ENCODE results near the gene HDAC2.
A peak's percentile ranks its signal among the peaks of the same experiment; 100 is the strongest.
"Not testable (repeated sequence)": the region's sequence is repeated elsewhere in the genome, so short reads cannot be mapped to it uniquely, and the experiment has no call there.

The HDAC2 gene

DNA sequence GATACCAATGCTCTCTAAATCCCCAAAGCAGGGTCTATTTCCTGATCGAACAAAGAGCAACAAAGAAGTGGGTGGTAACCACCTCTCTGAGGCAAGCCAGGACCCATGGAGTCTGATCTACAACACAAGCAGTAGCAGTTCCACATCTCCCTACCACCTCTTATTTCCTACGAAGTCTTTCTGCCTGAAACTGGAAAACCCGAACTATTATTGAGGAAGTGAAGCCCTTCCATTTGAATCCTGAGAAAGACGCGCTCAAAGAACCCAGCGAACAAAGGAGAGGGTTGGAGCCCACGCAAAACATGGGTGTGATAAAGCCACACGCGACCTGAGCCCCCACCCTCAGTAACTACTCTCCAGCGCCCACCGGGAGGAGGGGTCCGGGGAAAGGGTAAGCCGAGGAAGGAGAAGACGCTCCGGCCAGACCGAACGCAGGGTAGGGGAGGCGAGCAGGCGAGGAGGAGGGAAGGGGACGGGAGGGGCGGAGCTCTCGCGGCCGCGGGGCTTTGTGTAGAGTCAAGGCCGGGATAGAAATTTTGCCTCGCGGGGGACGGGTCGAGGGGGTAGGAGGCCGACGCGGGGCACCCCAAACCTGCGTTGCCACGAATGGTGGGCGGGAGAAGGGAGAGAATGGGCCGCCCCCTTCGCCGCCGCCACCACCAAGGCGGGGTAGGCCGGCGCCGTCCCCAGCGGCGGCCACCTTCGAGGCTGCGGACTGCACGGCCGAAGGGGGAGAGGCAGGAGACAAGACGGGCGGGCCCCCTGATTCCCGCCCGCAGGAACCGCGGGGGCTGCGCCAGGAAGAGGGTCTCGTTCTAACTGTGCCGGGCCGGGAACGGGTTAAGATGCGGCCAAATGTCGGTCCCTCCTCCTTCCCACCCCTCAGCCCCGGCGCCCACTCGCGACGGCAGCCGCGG lies 802 bp downstream of the HDAC2 start:
- peak; percentile 27 for DNase-seq

DNA sequence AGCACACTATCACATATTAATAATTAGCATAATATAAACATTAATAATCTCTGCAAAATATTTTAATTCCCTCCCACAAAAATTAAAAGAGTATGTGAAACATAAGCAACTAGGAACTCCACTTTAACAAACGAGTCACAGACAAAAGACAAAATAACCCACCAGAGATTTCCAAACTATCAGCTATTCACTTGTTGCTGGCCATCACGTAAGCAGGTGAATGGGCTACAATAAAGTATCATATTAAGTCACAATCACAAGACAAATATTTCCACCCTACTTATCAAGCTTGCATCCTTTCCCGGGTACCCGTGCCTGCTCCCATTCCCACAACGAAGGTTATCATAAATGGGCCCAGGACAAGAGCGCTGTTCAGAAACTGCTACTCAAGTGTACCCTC lies 2.5 kb downstream of the HDAC2 start:
- no peak for DNase-seq

DNA sequence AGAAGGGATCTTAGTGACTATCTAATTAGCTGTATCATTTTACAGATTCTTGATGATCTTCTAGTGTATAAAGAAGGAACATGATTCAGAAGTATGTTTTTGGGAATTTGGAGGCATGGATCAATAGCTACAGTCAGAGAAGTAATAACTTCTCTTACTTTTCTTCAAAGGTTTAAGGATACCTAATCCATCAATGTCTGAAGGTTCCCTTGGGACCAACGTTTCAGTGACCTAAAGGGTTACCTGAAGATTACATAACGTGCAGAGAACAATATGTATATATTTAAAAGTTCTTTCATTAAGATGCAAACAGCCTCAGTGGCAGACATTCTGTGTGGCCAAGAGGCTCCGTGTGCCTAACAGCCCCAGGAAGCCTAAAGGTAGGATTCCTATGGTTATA lies 3.2 kb downstream of the HDAC2 start:
- no peak for DNase-seq

DNA sequence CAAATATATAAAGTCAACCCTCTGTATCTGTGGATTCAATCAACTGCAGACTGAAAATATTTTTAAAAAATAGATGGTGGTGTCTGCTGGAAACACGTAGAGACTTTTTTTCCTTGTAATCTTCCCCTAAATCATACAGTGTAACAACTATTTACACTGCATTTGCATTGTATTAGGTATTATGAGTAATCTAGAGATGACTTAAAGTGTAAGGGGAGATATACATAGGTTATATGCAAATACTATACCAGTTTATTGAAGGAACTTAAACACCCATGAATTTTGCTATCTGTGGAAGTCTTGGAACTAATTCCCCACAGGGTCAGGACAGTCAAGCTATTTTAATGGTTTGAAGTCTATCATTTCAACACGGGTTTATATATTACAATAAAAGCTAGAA lies 10.2 kb downstream of the HDAC2 start:
- no peak for DNase-seq

DNA sequence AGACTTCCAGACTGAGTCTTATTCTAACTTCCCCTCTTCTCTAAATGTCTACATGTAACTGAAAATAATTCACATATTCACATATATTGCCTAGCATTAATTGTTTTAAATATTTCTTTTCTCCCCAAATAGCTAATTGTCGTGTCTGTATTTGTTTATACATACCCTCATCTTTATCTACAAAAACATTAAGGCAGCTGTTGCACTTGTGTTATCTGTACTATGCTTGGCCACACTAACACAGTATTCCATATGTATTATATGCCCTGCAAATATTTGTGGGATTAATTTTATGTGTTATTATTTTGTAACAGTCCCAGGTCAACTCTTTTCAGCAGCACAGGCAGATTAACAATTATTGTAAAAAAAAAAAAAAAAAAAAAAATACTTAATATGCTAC lies 11.7 kb downstream of the HDAC2 start:
- DNase-seq, result no peak

DNA sequence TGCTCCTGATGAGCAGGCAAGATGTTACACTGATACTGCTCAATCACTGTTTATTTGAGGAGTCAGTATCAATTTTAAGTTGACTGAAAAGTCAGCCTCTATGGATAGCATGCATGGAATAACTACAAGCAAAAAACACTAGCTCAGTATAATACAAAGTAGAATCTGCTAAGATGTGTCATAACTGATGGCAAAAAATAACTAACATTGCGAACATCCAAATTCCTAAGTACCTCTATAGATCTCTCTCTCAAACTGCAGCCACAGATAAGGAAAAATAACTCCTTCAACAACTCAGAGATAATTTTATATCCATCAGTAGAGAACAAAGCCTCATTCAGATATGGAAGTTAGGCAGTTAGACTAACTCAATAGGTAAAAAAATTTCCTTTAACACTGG lies 16.3 kb downstream of the HDAC2 start:
- DNase-seq, result no peak

DNA sequence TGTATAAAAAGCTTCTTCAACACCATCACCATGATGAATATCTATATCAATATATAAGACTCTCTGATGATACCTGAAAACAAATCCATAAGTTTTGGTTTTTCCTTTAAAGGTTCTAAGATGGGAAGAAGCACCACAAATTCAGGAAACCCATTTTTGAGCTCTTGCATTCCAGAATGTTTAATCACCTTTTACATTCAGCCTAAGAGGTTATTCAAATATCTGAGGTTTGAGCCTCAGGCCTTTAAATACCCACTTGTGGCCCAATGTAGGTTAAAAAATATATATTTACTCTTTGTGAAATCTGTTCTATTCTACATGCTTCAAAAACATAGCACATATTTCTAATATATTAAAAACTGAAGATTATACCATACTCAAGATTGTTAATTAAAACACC lies 17.6 kb downstream of the HDAC2 start:
- DNase-seq, result no peak

DNA sequence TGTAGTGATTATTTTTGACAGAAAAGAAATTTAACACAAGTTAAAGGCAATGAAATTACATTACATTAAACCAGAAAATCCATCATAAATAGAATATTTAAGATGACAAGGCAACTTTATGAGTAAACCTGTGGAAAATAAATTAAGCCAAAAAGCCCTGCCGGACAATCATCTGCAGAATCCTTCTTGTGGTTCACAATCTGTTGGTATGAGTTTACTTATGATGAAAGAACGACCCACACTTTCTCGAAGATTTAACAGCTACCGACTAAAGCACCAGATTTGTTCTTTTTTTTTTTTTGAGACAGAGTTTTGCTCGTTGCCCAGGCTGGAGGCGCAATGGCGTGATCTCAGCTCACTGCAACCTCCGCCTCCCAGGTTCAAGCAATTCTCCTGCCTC lies 21.4 kb downstream of the HDAC2 start:
- no peak for DNase-seq

DNA sequence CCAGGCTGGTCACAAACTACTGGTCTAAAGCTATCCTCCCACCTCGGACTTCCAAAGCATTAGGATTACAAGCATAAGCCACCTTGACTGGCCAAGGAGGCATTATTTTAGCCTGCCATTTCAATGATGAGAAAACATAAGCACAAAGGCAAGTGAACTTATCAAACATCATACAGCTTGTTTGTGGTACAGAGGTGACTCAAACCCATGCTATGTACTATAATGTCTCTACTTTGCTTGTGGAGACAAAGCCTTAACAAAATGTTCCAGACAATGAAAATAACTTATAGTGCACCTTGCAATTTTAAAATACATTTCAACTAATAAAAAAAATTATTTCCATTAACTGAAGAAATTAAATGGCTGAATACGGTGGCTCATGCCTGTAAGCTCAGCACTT lies 26.2 kb downstream of the HDAC2 start:
- no peak for DNase-seq

DNA sequence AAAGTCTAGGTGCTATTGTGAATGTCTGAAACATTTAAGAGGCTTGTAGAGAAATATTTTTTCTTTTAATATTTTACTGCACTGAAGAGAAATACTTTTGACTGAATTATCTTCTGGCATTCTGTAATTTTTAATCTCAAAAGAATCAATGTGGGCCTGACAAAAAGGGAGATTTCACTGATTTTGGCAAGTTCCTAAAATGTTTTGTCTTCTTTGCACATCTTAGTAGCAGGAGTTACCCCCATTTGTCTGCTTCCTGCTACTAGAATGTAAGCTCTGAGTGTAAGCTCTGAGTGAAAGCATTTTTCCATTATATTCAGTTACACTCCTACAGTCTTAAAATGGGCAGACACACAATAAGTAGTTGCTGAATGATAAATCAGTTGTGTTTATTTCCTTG lies 31.1 kb downstream of the HDAC2 start:
- DNase-seq, result no peak

DNA sequence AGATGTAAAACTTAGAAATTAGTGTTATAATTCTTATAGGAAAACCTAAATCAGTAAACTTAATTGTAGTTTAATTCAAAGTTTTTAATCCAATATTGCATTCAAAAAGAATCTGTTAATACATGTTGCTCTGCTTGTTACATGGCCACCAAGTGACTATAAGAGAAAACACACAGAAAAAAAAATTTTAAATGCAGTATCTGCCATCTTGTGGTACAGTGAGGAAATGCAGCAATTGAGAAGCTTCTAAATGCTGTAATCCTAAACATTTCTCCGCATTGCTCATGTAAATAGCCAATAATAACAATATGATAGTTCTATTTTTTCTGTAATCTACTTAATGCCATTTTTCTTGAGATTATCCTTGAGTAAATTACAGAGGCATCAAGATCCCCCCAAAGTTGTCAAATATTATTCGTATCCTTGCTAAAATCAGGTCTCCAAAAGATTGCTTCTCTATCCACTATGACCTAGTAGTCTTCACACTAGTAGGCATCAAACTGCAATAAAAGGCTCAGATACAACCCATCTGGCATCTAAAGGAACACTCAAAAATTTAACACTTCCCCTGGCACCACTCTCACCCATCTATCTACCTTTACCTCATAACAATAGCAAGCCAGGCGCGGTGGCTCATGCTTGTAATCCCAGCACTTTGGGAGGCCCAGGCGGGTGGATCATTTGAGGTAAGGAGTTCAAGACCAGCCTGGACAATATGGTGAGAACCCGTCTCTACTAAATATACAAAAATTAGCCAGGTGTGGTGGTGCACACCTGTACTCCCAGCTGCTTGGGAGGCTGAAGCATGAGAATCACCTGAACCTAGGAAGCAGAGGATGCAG lies 34.6 kb downstream of the HDAC2 start:
- DNase-seq, result no peak

DNA sequence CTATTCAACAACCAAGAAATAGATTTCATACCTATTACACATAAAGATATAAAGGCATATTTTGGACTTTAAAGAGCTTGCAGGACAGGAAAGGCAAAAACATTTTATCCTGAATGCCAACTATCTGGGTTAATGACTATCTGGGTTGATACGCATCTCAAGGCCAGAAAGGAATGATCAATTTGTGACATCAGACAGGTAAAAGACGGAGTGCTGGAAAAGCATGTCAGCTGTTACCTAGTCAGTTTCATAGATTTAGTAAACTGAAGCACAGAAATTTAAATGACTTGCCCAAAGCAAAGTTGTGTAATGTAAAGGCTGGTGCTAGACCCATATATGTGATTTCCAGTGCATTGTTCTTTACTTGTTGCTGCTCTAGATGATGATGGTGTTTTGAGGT lies 36.8 kb downstream of the HDAC2 start:
- no peak for DNase-seq

DNA sequence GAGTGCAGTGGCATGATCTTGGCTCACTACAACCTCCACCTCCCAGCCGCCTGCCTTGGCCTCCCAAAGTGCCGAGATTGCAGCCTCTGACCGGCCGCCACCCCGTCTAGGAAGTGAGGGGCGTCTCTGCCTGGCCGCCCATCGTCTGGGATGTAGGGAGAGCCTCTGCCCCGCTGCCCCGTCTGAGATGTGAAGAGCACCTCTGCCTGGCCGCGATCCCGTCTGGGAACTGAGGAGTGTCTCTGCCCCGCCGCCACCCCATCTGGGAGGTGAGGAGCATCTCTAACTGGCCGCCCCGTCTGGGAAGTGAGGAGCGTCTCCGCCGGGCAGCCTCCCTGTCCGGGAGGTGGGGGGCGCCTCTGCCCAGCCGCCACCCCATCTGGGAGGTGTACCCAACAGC lies 39.0 kb downstream of the HDAC2 start:
- not testable (repeated sequence) for DNase-seq

DNA sequence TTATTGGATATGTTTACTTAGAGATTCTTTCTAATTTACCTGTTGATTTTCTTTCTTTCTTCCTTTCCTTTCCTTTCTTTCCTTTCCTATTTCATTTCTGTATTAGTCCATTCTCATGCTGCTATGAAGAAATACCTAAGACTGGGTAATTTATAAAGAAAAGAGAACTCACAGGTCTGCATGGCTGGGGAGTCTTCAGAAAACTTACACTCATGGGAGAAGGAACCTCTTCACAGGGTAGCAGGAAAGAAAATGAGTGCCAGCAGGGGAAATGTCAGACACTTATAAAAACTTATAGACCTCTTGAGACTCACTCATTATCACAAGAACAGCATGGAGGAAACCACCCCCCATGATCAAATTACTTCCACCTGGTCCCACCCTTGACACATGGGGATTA lies 40.8 kb downstream of the HDAC2 start:
- DNase-seq, result no peak

DNA sequence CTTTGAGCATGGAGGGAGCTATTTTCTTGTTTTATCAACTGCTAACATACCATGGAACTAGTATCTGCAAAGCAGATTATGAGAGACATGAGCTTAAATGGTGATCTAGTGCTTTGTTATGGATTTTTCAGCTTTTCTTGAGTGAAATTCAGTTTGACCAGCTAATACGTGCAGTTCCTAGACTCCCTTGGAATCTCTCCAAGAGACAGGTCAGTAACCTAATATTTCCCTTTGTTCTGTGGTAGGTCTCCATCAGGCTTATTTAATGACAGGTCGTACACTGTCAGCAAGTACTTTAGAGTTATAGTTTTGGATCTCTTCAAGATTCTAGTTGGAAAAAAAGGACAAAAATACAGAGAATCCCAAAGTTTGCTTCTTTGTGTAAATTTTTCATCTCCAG lies 43.9 kb downstream of the HDAC2 start:
- DNase-seq, result no peak

DNA sequence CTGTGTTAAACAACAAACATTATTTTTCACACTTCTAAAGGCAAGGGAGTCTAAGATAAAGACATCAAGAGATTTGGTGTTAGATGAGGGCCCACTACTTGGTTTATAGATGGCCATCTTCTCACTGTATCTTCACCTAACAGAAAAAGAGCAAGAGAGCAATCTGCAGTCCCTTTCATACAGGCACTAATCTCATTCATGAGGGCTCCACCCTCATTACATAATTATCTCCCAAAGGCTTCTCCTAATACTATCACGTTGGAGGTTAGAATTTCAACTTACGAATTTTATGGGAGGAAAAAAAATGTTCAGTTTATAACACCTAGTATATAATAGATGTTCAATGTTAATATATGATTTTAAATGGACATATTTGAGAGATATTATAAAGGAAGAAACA lies 45.6 kb downstream of the HDAC2 start:
- DNase-seq, result no peak

DNA sequence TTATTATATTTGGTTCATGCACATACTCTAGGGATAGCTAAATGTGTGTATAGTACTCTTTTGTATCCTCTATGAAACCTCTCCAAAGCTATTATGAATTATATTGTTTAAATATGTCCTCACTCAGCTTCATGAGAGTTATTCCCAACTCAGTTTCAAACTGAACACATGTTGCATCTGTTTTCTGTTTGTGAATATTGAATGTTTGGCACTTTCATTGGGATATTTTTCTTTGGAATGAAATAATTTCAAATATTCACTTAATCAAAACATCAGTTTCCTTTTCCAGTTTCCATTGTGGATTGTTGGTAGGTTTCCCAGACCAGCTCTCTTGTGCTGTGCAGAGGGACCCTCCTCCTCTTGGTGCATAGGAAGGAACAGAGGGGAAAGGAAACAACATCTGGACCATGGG lies 46.6 kb downstream of the HDAC2 start:
- DNase-seq, result no peak

DNA sequence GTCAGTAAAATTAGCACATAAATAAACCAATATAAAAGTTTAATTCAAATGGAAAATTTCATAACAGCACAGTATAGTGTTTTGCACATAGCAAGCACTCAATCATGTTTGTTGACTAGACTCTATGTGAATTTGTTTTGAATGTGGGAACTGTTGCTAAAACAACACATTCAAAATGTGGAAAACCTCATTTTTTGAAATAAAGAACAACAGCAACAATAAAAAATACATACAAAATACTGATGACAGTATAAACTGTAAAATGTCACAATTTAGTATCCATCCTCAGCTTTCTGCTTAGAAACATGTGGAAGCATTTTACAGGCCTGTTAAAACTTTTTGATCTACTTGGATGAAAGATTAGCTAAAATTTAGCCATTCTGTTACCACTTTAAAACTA lies 47.4 kb downstream of the HDAC2 start:
- DNase-seq, result no peak

DNA sequence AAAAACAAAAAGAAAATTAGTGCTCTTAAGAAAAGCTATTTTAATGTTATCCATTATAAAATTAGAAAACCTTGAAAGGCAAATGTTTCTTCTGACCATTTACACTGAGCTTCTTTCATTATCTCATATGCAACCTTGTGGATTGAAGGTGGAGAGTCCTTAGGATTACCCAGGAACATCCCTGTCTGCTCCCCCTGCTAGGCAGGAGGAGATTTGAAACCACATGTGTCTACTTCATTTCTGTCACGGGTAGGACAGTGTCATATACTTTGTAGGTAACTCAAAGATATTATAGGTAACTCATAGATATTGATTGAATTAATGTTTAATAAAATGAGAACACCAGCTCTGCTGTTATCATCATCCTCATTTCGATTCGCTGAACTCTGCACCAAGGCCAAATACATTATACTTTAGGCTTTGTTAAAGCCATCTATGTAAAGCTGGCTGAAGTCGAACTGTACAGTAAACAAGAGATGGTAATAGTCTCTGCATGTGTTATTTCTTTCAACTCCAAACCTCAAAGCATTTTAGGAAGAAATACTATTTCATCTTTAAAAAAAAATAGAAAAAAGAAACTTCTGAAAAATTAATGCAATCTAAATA lies 49.5 kb downstream of the HDAC2 start:
- no peak for DNase-seq

DNA sequence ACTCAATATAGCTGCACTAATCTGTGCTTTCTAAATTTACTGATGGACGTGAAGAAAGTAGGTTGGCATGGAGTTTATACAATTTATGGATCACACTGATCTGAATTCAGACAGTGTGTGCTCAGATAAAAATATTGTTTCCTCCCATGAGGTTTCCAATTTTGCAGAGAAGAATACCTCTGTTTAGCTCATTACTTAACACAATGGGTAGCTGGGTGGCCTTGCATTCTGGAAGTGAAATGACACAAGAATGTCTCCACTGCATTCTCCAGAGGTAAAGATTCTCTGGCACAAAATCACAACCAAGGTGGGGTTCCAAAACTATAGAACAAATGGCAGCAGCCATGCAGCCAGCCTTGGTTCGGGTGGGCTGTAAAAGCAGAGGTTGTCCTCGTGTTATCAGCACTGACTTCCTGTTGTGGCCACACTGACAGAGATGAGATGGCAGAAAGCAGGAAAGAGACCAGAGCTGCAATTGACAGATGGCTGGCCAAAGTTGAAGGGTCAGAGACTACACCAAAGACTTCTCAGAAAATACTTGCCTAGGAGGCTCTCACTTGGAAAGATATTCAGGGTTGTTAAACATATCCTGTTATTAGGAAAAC lies 50.2 kb downstream of the HDAC2 start:
- DNase-seq, result no peak

DNA sequence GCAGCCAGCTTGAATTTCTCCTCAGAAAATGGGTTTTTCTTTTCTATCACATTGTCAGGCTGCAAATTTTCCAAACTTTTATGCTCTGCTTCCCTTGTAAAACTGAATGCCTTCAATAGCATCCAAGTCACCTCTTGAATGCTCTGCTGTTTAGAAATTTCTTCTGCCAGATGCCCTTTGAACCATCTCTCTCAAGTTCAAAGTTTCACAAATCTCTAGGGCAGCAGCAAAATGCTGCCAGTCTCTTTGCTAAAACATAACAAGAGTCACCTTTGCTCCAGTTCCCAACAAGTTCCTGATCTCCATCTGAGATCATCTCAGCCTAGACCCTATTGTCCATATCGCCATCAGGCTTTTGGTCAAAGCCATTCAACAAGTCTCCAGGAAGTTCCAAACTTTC lies 60.7 kb downstream of the HDAC2 start:
- not testable (repeated sequence) for DNase-seq

DNA sequence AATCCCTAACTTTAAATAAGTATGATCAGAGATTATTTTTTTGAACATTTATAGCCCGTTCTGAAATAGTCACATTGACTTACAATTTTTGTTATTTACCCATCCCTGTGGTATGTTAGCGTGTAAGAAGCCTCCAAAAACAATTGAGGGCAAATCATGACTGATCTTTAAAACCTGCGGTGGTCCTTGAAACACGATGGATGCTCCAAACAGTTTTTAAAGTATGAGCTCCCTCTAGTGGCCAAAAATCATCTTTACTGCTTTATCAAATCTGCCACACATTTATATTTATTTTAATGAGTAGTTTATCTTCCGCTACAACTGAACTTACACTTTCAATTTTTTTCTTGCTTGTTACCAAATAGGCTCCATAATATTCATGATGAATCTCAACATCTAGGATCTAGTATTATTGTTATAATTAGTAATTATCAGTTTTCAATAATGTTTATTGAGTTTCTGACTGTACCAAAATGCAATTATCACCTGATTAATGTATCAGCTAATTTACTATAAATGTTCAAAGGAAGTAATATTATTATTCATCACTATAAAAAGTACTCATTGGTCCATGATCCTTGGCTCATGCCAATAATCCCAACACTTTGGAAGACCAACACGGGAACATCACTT lies 61.6 kb downstream of the HDAC2 start:
- DNase-seq, result no peak

DNA sequence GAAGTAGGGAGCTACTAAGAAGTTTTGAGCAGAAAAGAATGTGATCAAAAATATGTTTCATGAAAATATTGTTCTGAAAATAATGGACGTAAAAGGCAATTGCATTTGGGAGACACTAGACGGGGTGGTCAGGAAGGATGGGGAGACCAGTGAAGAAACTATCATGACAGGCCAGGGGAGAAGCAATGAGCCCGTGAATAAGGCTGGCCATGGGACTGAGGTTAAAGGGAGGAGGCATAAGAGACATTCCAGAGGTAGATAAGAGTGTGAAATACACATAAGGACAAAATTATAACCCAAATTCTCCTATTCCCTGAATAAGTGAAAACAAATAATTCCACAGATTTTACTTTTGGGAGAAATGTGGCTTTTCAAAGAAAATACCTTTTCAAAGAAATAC lies 62.1 kb downstream of the HDAC2 start:
- DNase-seq, result no peak
